ENCODE measurements around the gene SYT13.

Gene SYT13

DNA sequence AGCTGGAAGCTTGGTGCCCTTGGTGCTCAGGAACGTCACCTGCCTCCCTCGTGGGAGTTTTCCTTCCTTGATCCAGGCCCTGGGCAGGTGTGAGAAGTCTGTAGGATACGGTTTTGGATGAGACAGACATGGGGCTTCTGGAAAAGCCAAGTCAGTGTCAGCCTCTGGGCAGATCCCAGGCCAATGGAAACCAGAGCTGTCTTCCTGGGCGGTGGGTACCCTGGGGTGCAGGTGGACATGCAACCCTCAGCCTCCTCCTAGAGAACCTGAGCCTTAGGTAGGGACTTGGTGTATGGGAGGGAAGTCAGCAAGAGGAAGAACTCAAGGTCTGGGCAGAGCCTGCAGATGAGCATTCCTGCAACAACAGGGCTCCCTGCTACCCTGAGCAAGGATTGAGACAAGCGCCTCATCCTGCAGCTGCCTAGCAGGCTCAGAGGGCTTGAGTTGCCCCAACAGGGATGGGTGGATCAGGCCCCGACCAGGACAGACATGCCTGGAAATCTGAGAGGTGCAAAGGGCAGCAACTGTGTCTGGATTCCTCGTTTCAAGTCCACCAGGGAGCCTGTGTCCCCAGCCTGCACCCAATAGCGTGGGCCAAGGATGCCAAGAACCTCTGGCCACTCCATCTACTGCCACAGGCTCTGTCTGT lies 37.6 kb upstream of the SYT13 start:
- ATAC-seq, result no peak
- no peak for TF ChIP-seq TCF4 (CRISPR knock-in tag; IDR thresholded peaks at IDR 0.05; ENCODE audit: borderline replicate concordance)
- TF ChIP-seq, protein P1, sequence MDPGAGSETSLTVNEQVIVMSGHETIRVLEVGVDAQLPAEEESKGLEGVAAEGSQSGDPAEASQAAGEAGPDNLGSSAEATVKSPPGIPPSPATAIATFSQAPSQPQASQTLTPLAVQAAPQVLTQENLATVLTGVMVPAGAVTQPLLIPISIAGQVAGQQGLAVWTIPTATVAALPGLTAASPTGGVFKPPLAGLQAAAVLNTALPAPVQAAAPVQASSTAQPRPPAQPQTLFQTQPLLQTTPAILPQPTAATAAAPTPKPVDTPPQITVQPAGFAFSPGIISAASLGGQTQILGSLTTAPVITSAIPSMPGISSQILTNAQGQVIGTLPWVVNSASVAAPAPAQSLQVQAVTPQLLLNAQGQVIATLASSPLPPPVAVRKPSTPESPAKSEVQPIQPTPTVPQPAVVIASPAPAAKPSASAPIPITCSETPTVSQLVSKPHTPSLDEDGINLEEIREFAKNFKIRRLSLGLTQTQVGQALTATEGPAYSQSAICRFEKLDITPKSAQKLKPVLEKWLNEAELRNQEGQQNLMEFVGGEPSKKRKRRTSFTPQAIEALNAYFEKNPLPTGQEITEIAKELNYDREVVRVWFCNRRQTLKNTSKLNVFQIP (CRISPR knock-in tag; IDR thresholded peaks at IDR 0.05; ENCODE audit: borderline replicate concordance, low read depth), result no peak
- no peak for TF ChIP-seq ZFP3 (CRISPR knock-in tag; IDR thresholded peaks at IDR 0.05)
- TF ChIP-seq, protein P2, sequence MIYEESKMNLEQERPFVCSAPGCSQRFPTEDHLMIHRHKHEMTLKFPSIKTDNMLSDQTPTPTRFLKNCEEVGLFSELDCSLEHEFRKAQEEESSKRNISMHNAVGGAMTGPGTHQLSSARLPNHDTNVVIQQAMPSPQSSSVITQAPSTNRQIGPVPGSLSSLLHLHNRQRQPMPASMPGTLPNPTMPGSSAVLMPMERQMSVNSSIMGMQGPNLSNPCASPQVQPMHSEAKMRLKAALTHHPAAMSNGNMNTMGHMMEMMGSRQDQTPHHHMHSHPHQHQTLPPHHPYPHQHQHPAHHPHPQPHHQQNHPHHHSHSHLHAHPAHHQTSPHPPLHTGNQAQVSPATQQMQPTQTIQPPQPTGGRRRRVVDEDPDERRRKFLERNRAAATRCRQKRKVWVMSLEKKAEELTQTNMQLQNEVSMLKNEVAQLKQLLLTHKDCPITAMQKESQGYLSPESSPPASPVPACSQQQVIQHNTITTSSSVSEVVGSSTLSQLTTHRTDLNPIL (CRISPR knock-in tag; IDR thresholded peaks at IDR 0.05; ENCODE audit: low read depth), result no peak
- no peak for TF ChIP-seq GLIS3 (CRISPR knock-in tag; IDR thresholded peaks at IDR 0.05)
- TF ChIP-seq, protein P3, sequence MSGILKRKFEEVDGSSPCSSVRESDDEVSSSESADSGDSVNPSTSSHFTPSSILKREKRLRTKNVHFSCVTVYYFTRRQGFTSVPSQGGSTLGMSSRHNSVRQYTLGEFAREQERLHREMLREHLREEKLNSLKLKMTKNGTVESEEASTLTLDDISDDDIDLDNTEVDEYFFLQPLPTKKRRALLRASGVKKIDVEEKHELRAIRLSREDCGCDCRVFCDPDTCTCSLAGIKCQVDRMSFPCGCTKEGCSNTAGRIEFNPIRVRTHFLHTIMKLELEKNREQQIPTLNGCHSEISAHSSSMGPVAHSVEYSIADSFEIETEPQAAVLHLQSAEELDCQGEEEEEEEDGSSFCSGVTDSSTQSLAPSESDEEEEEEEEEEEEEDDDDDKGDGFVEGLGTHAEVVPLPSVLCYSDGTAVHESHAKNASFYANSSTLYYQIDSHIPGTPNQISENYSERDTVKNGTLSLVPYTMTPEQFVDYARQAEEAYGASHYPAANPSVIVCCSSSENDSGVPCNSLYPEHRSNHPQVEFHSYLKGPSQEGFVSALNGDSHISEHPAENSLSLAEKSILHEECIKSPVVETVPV (CRISPR knock-in tag; IDR thresholded peaks at IDR 0.05), result no peak
- no peak for TF ChIP-seq ZNF8 (CRISPR knock-in tag; IDR thresholded peaks at IDR 0.05)
- no peak for TF ChIP-seq BACH2 (CRISPR knock-in tag; IDR thresholded peaks at IDR 0.05; ENCODE audit: borderline replicate concordance)
- no peak for TF ChIP-seq ARNTL (CRISPR knock-in tag; IDR thresholded peaks at IDR 0.05; ENCODE audit: borderline replicate concordance, low read depth)
- TF ChIP-seq RARB (CRISPR knock-in tag; IDR thresholded peaks at IDR 0.05), result no peak
- no peak for TF ChIP-seq ZNF565 (CRISPR knock-in tag; conservative IDR thresholded peaks at IDR 0.05; ENCODE audit: low read depth)
- TF ChIP-seq ISL1 (CRISPR knock-in tag; IDR thresholded peaks at IDR 0.05), result no peak
- no peak for TF ChIP-seq ZC3H10 (CRISPR knock-in tag; IDR thresholded peaks at IDR 0.05)
- TF ChIP-seq, protein P4, sequence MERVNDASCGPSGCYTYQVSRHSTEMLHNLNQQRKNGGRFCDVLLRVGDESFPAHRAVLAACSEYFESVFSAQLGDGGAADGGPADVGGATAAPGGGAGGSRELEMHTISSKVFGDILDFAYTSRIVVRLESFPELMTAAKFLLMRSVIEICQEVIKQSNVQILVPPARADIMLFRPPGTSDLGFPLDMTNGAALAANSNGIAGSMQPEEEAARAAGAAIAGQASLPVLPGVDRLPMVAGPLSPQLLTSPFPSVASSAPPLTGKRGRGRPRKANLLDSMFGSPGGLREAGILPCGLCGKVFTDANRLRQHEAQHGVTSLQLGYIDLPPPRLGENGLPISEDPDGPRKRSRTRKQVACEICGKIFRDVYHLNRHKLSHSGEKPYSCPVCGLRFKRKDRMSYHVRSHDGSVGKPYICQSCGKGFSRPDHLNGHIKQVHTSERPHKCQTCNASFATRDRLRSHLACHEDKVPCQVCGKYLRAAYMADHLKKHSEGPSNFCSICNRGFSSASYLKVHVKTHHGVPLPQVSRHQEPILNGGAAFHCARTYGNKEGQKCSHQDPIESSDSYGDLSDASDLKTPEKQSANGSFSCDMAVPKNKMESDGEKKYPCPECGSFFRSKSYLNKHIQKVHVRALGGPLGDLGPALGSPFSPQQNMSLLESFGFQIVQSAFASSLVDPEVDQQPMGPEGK (CRISPR knock-in tag; IDR thresholded peaks at IDR 0.05; ENCODE audit: borderline replicate concordance), result no peak
- TF ChIP-seq PPARA (CRISPR knock-in tag; IDR thresholded peaks at IDR 0.05; ENCODE audit: borderline replicate concordance), result no peak

DNA sequence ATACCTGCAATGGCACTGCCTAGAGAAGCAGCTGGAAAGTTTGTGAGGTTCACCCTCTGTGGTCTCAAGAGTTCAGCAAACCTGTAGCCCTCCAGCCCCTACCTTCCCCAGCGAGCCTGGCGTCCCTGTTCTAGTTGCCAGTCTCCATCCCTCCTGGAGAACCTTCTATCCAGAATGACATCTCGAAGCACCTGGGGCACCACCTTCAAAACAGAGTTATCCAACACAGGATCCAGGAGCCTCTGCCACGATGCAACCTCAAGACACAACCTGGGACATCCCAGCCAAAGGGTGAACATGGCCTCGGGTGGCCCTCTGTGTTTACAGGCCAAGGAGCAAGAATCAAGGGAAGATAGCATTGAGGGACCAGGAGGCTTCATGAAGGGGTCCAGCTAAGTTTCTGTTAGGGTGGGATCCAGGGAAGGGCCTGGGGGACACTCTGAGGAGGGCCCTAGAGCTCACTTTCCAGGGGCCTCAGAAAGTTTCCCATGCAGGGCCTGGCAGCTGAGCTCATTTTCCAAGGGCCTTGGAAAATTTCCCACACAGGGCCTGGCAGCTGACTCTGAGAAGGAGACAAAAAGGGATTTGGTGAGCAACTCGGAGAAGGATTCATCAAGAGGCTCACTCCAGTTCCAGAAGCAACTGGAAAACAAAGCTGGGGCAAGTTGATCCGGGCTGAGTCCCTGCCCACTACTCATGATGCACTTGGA lies 36.9 kb upstream of the SYT13 start:
- no peak for TF ChIP-seq CSDC2 (CRISPR knock-in tag; IDR thresholded peaks at IDR 0.05)
- no peak for TF ChIP-seq ZNF70 (CRISPR knock-in tag; IDR thresholded peaks at IDR 0.05)
- no peak for TF ChIP-seq ISL1 (CRISPR knock-in tag; IDR thresholded peaks at IDR 0.05)
- TF ChIP-seq ZFP3 (CRISPR knock-in tag; IDR thresholded peaks at IDR 0.05), result no peak
- TF ChIP-seq OSR1 (CRISPR knock-in tag; IDR thresholded peaks at IDR 0.05), result no peak
- no peak for TF ChIP-seq ESRRG (CRISPR knock-in tag; IDR thresholded peaks at IDR 0.05)
- TF ChIP-seq, protein P5, sequence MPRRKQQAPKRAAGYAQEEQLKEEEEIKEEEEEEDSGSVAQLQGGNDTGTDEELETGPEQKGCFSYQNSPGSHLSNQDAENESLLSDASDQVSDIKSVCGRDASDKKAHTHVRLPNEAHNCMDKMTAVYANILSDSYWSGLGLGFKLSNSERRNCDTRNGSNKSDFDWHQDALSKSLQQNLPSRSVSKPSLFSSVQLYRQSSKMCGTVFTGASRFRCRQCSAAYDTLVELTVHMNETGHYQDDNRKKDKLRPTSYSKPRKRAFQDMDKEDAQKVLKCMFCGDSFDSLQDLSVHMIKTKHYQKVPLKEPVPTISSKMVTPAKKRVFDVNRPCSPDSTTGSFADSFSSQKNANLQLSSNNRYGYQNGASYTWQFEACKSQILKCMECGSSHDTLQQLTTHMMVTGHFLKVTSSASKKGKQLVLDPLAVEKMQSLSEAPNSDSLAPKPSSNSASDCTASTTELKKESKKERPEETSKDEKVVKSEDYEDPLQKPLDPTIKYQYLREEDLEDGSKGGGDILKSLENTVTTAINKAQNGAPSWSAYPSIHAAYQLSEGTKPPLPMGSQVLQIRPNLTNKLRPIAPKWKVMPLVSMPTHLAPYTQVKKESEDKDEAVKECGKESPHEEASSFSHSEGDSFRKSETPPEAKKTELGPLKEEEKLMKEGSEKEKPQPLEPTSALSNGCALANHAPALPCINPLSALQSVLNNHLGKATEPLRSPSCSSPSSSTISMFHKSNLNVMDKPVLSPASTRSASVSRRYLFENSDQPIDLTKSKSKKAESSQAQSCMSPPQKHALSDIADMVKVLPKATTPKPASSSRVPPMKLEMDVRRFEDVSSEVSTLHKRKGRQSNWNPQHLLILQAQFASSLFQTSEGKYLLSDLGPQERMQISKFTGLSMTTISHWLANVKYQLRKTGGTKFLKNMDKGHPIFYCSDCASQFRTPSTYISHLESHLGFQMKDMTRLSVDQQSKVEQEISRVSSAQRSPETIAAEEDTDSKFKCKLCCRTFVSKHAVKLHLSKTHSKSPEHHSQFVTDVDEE (CRISPR knock-in tag; IDR thresholded peaks at IDR 0.05), result no peak
- no peak for TF ChIP-seq TCF4 (CRISPR knock-in tag; IDR thresholded peaks at IDR 0.05; ENCODE audit: borderline replicate concordance)
- TF ChIP-seq, protein P1 (CRISPR knock-in tag; IDR thresholded peaks at IDR 0.05; ENCODE audit: borderline replicate concordance, low read depth), result no peak
- TF ChIP-seq, protein P4 (CRISPR knock-in tag; IDR thresholded peaks at IDR 0.05; ENCODE audit: borderline replicate concordance), result no peak
- TF ChIP-seq RARB (CRISPR knock-in tag; IDR thresholded peaks at IDR 0.05), result no peak
- no peak for TF ChIP-seq ZFP30 (CRISPR knock-in tag; IDR thresholded peaks at IDR 0.05)
- TF ChIP-seq SNAI2 (CRISPR knock-in tag; IDR thresholded peaks at IDR 0.05), result no peak
- no peak for TF ChIP-seq GLIS3 (CRISPR knock-in tag; IDR thresholded peaks at IDR 0.05)
- no peak for ATAC-seq

Measured in SK-N-SH treated with all-trans-retinoic acid at 6 μM for 48 hours (cell line).